Sigmoid colon (tissue), 7 donors: ENCODE results near the gene DDX27. TPM values are rescaled to one million over a fixed set of nuclear protein-coding genes. Genes with fewer than 3 reads are reported as not detected.

ENCODE experiments used
- DNase-seq: peaks from one replicate; pipeline ENCODE4 v3.0.0-alpha.2; 2019
- H3K27ac ChIP-seq, 4 donors: fragments of 200-600 bp; sonication (generic); one replicate each; pipeline ENCODE4 v1.5.1; 2016 to 2019; ENCODE audit warnings: mild to moderate bottlenecking in 1 of 4
- H3K27me3 ChIP-seq, 3 donors: fragments of 200-600 bp; sonication (generic); one replicate each; pipeline ENCODE4 v1.5.1; 2019; ENCODE audit warnings: mild to moderate bottlenecking in 1 of 3
- H3K36me3 ChIP-seq, 4 donors: fragments of 200-600 bp; sonication (generic); one replicate each; pipeline ENCODE4 v1.5.1; 2016 to 2019
- H3K4me1 ChIP-seq, 4 donors: fragments of 200-600 bp; sonication (generic); one replicate each; pipeline ENCODE4 v1.5.1; 2017 to 2019
- H3K4me3 ChIP-seq, 4 donors: fragments of 200-600 bp; sonication (generic); one replicate each; pipeline ENCODE4 v1.5.1; 2017 to 2019; ENCODE audit warnings: mild to moderate bottlenecking in 2 of 4, moderate library complexity in 1 of 4
- H3K9me3 ChIP-seq, 4 donors: fragments of 200-600 bp in 3 of 4; sonication (generic) in 3 of 4; one replicate each; pipeline versions ENCODE4 v1.5.1 to v1.6.1; 2013 to 2019
- CTCF ChIP-seq, 4 experiments: fragments of 450-650 bp in 3 of 4; fragments of 200-600 bp in 1 of 4; IDR thresholded peaks; one replicate each; pipeline ENCODE4 v1.5.1; 2016 to 2019; ENCODE audit warnings: antibody characterized with exemption in 4 of 4, mild to moderate bottlenecking in 3 of 4, moderate library complexity in 2 of 4
- EP300 ChIP-seq, 4 donors: sonication (generic); formaldehyde crosslinking; IDR thresholded peaks; one replicate each; pipeline ENCODE4 v1.6.1; 2017; ENCODE audit warnings: antibody characterized with exemption in 4 of 4
- POLR2A ChIP-seq, 2 donors: fragments of 450-650 bp; IDR thresholded peaks; one replicate each; pipeline ENCODE4 v1.6.1; 2016; ENCODE audit warnings: antibody characterized with exemption in 2 of 2, mild to moderate bottlenecking in 2 of 2, moderate library complexity in 2 of 2
- POLR2AphosphoS5 ChIP-seq, 4 donors: sonication (generic); formaldehyde crosslinking; IDR thresholded peaks; one replicate each; pipeline ENCODE4 v1.6.1; 2017; ENCODE audit warnings: antibody characterized with exemption in 4 of 4
- WGBS, 2 donors: extraction: QIAGEN DNeasy Blood & Tissue Kit; methylation state at CpG; one replicate each; pipeline ENCODE4 v1.1.7; 2013; 5-methylcytosine and 5-hydroxymethylcytosine counted together
- intact Hi-C: fragments of 100-400 bp; cut with DNase I; formaldehyde crosslinking; loops from one replicate; pipeline ENCODE4 v1.15.1; 2023
- polyA plus RNA-seq, 3 donors: library from polyadenylated mRNA; stranded (reverse); fragments of 200-250 nt; gene quantifications; one replicate each; pipeline ENCODE4 v1.2.3, GENCODE V29; 2013
- total RNA-seq, 4 donors: library from RNA; depleted of rRNA; stranded (reverse); fragments of >200 nt; gene quantifications; one replicate each; pipeline ENCODE4 v1.1.0, GENCODE V29; 2016
- donor health status: healthy with polysubstance abuse.
- donor health status: Bipolar disorder and iron deficiency.
- donor health status: healthy.

DDX27 gene
- total and polyA plus RNA-seq, 7 donors: 16.8 to 40.4 (median 27.5) TPM

- Histone ChIP-seq H3K4me1 (peaks cover 0 to 48% (median 39%) of the 10 kb centered on the region in 4 donors), H3K9me3 (no peaks in the 10 kb centered on the region), H3K27me3 (no peaks in the 10 kb centered on the region), H3K36me3 (peaks cover 1 to 61% (median 24%) of the 10 kb centered on the region in 4 donors), H3K4me3 (no peak overlapping the region), H3K27ac (peak overlapping the region in 1 of 4 donors; percentile 98)
- TF ChIP-seq POLR2A (IDR thresholded peaks at IDR 0.05): no peak
- TF ChIP-seq CTCF (IDR thresholded peaks at IDR 0.05): no peak
- TF ChIP-seq POLR2AphosphoS5 (IDR thresholded peaks at IDR 0.05): no peak
- TF ChIP-seq EP300 (IDR thresholded peaks at IDR 0.05): no peak
- 81 to 94% methylated on average over 4 of the region's 4 CpGs for WGBS, 2 donors
- no peak for DNase-seq
- intact Hi-C loops: no loop called here
These were observed 56.0 kb downstream of the DDX27 start for GRCh38 chr20:49275216-49275615.

- TF ChIP-seq EP300 (IDR thresholded peaks at IDR 0.05) (no peak), CTCF (IDR thresholded peaks at IDR 0.05) (no peak), POLR2A (IDR thresholded peaks at IDR 0.05) (no peak), POLR2AphosphoS5 (IDR thresholded peaks at IDR 0.05) (no peak)
- no peak overlapping the region for H3K4me3 ChIP-seq
- intact Hi-C loops: no loop called here
- peaks cover 0 to under 1% (median 0%) of the 10 kb centered on the region in 4 donors for H3K9me3 ChIP-seq
- H3K27ac ChIP-seq: peak overlapping the region; percentile 95 to 98 (median 97)
- H3K27me3 ChIP-seq: no peaks in the 10 kb centered on the region
- H3K36me3 ChIP-seq: peaks cover 3 to 61% (median 26%) of the 10 kb centered on the region in 4 donors
- WGBS, 2 donors: 71 to 73% methylated on average over 2 of the region's 2 CpGs
- peaks cover 0 to 48% (median 39%) of the 10 kb centered on the region in 4 donors for H3K4me1 ChIP-seq
- DNase-seq: no peak
These were observed 56.4 kb downstream of the DDX27 start for GRCh38 chr20:49275636-49276035.

- peaks cover 11 to 61% (median 26%) of the 10 kb centered on the region in 4 donors for H3K36me3 ChIP-seq
- peak overlapping the region; percentile 86 to 98 (median 90) for H3K4me3 ChIP-seq
- no peak for DNase-seq
- intact Hi-C loops: no loop called here
- H3K4me1 ChIP-seq: peaks cover 0 to 50% (median 41%) of the 10 kb centered on the region in 4 donors
- TF ChIP-seq EP300 (IDR thresholded peaks at IDR 0.05): no peak
- no peak for TF ChIP-seq CTCF (IDR thresholded peaks at IDR 0.05)
- TF ChIP-seq POLR2A (IDR thresholded peaks at IDR 0.05): no peak
- peak in 1 of 4 donors; percentile 19 for TF ChIP-seq POLR2AphosphoS5 (IDR thresholded peaks at IDR 0.05)
- H3K9me3 ChIP-seq: peaks cover 0 to 7% (median 3%) of the 10 kb centered on the region in 4 donors
- 10 to 16% methylated on average over 3 of the region's 3 CpGs for WGBS, 2 donors
- H3K27me3 ChIP-seq: no peaks in the 10 kb centered on the region
- peak overlapping the region; percentile 95 to 98 (median 97) for H3K27ac ChIP-seq
These were observed 57.1 kb downstream of the DDX27 start for GRCh38 chr20:49276161-49276960.

- H3K4me3 ChIP-seq: peak overlapping the region; percentile 86 to 98 (median 90)
- H3K9me3 ChIP-seq: peaks cover 0 to 7% (median 3%) of the 10 kb centered on the region in 4 donors
- peaks cover 19 to 62% (median 31%) of the 10 kb centered on the region in 4 donors for H3K36me3 ChIP-seq
- peak overlapping the region; percentile 95 to 98 (median 97) for H3K27ac ChIP-seq
- peaks cover 0 to 52% (median 48%) of the 10 kb centered on the region in 4 donors for H3K4me1 ChIP-seq
- intact Hi-C loops: no loop called here
- 1 to 2% methylated on average over 31 of the region's 31 CpGs for WGBS, 2 donors
- DNase-seq: peak; percentile 77
- TF ChIP-seq CTCF (IDR thresholded peaks at IDR 0.05) (no peak), POLR2AphosphoS5 (IDR thresholded peaks at IDR 0.05) (peak in 1 of 4 donors; percentile 5), EP300 (IDR thresholded peaks at IDR 0.05) (no peak)
- H3K27me3 ChIP-seq: no peaks in the 10 kb centered on the region
These were observed 58.0 kb downstream of the DDX27 start for GRCh38 chr20:49276961-49277785.
